GM12874 (cell line): ENCODE measurements around the gene SIX2.

ENCODE experiments used
- TF ChIP-seq, protein P1 (sequence below): IDR thresholded peaks from 2 replicates; pipeline ENCODE4 v1.5.1; 2011; ENCODE audit warnings: low read depth, mild to moderate bottlenecking, control low read depth, low read length, moderate library complexity; ENCODE audit not compliant: insufficient read depth

Gene SIX2

DNA sequence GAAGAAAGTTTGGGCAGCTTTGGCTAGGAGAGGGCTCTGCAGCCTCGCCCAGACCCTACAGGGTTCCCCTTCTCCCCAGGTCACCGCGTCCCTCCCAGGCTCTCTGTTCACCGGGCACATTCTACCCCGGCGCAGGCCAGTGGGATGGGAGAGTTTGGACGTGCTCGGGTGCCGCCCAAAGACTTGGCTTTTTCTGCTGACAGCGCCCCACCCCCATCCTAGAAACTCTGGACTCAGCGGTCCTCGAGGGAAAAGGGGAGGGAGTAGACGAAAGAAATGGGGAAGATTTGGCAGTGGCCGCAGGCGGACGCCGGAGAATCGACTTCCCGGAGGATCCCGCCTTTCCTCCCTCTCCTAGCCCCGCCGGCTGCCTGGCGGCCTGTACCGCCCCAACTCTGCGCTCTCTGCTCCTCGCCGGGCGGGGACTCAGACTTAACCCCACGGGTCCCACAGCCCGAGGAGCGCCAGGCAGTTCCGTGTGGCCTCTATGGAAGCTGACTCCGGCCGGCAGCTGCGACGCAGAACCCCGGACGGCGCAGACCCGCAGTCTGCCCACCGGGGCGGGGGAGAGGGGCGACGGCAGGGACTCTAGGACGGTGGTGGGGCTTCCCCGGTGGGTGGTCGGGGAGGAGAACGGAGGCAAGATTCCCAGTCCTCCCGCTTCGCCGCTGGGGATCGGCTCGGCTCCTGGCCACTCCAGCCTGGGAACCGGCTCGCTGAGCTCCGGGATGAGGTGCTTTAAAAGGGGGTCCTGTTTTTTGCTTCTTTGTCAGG is 863 bp upstream of the SIX2 start:
- TF ChIP-seq, protein P1, sequence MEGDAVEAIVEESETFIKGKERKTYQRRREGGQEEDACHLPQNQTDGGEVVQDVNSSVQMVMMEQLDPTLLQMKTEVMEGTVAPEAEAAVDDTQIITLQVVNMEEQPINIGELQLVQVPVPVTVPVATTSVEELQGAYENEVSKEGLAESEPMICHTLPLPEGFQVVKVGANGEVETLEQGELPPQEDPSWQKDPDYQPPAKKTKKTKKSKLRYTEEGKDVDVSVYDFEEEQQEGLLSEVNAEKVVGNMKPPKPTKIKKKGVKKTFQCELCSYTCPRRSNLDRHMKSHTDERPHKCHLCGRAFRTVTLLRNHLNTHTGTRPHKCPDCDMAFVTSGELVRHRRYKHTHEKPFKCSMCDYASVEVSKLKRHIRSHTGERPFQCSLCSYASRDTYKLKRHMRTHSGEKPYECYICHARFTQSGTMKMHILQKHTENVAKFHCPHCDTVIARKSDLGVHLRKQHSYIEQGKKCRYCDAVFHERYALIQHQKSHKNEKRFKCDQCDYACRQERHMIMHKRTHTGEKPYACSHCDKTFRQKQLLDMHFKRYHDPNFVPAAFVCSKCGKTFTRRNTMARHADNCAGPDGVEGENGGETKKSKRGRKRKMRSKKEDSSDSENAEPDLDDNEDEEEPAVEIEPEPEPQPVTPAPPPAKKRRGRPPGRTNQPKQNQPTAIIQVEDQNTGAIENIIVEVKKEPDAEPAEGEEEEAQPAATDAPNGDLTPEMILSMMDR, result no peak

DNA sequence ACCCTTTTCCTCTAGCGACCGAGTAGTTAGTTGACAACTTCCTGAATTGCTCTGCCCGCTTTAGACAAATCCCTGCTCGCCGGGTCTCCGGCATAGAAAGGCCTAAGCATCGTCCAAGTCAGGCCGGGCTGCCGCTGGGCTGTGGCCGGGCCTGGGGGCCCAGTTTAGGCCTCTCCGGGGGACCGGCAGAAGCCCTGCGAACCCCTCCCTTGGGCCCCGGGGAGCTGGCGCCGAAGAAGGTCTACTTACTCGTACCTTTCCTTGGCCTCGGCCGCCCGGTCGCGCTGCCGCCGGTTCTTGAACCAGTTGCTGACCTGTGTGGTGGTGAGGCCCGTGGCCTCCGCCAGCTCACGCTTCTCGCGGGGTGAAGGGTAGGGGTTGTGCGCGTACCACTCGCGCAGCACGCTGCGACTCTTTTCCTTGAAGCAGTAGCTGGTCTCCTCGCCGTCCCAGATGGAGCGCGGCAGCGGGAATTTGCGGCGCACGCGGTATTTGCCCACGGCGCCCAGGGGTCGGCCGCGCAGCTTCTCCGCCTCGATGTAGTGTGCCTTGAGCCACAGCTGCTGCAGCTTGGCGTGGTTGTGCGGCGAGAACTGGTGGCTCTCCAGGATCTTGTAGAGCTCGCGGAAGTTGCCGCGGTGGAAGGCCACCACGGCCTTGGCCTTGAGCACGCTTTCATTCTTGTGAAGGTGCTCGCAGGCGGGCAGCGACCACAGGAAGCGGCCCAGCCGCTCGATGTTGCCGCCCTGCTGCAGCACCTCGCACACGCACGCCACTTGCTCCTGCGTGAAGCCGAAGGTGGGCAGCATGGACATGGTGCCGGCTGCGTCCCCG is 739 bp downstream of the SIX2 start:
- TF ChIP-seq, protein P1, result no peak

DNA sequence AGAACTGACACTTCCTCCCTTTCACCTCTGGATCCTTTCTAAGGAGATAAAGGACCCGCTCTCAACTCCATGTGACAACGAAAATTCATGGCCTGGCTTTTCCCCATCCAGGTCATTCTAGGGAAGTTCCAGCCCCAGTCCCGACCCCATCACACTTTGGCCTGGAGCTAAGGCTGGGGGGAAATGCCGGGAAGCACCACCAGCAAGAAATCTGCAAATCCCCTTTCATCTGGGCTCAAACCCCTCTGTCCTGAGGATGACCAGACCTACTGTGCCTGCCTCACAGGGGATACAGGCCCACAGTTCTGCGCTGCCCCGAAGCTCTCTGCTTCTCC is 1.3 kb downstream of the SIX2 start:
- TF ChIP-seq, protein P1, result no peak

DNA sequence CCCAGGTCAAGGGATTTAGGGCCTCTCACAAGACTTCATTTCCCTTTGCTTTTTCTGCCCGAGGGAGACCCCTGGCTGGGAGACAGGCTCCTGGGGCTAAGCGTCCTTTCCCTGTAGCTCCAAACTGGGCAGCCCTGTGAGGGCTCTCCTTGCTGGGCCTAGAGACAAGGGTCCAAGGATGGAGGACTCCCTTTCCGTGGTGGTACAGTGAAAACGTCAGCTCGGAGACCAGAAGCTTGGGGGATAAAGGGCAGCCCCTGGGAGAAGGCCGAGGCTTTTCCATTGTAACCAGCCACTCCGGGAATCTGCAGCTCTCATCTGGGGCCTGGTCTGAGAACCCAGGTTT is 2.3 kb downstream of the SIX2 start:
- TF ChIP-seq, protein P1, result no peak

DNA sequence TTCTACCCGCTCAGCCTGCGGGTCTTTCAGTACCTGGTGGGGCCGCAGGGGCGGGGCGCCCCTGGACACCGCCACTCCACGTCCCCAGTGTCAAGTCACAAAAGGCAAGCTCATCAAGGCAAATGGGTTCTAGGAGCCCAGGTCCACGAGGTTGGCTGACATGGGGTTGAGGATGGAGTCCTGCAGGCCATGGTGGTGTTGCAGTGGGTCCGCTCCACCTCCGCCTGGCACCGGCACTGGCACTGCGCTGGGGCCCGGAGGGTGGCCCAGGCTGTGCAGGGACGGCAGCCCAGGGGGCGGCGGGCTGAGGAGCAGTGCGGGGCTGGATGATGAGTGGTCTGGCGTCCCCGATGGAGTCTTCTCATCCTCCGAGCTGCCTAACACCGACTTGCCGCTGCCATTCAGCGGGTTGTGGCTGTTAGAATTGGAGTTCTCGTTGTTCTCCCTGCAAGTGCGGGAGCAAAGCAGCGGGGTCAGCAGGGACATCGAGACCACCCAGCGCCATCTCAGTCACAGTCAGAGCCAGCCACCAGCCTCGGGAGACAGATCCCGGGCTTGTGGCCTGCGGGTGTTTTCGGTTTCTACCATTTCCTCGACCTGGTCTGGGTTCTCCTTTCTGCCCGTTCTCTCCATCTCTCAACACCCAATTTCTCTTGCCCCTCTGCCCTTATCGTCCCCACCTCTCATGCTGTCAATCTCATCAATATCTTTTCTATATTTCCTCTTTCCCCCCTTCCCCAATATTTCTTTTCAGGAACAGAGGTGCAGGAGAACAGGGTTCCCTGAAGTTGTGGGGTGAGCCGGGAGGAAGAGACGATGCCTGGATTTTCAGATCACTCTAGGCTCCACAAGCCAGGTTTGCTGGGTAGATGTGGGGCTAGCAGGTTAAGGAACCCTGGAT is 3.0 kb downstream of the SIX2 start:
- TF ChIP-seq, protein P1, result no peak

DNA sequence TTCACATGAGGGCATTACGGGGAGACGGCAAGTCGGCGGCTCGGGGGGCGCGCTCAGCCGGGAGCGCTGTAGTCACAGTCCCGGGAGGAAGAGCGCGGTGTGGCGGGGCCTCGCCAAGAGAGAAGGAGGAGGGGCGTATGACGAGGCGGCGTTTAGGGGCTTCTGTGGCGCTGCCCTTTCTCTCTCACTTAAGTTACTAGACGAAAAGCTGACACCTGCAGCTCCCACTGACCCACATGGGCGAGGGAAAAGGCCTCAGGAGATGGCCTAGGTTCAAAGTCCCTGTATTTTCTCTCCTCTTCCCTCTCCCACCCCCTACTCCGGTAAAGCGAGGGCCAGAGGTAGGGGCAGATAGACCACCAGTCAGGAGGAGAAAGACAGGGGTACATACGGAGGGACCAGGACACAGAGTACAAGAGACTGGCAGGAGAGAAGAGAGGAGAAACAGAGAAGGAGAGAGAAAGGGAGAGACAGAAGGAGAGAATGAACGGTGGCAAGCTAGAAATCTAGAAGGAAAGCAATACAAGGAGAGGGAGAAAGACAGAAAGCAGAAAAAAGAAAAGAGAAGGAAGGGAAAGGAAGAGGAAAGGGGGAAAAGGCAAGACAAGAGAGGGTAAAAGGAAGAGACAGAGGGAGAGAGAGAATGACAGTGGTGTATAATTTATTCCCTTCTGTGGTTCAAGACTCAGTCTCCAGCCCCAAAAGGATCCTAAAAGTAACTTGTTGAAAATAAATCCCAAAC is 3.8 kb downstream of the SIX2 start:
- TF ChIP-seq, protein P1, result no peak
